ENCODE measurements around the gene CACNB3. TPM values are rescaled to one million over a fixed set of nuclear protein-coding genes. Genes with fewer than 3 reads are reported as not detected.

Gene CACNB3
- total RNA-seq, 1 donor = 15.2 TPM

DNA sequence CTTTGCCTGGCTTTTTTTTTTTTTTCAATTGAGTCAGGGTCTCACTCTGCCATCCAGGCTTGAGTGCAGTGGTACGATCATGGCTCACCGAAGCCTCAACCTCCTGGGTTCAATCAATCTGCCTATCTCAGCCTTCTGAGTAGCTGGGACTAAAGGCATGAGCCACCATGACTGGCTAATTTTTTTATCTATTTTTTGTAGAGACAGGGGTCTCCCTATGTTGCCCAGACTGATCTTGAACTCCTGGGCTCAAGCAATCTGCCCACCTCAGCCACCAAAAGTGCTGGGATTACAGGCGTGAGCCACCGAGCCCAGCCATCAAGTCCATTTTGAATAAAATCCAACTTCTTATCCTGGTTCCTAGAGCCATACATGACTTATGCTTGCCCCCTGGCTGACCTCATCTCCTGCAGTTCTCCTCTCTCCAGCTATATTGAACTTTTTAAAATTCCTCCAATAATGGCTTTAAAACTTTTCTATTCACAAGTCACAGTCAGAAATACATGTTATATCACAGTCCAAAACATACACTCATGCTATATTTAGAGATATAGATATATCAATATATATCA lies 57.7 kb downstream of the CACNB3 start:
- H3K4me1 ChIP-seq (ENCODE audit: insufficient read depth, low read length) = peaks cover 3% of the 10 kb centered on the region
- no peak overlapping the region for H3K4me3 ChIP-seq (ENCODE audit: insufficient read depth, low read length)
- no peaks in the 10 kb centered on the region for H4K20me1 ChIP-seq (ENCODE audit: insufficient read depth, low read length)
- H3K36me3 ChIP-seq (ENCODE audit: insufficient read depth, low read length) = no peaks in the 10 kb centered on the region
- peaks cover 12% of the 10 kb centered on the region for H3K27me3 ChIP-seq (ENCODE audit: insufficient read depth, low read length)
- H2AFZ ChIP-seq (ENCODE audit: low read length) = no peak overlapping the region
- H3K79me2 ChIP-seq (ENCODE audit: insufficient read depth, low read length) = no peaks in the 10 kb centered on the region
- H3K27ac ChIP-seq (ENCODE audit: low read depth, low read length) = no peak overlapping the region
- H3K9me3 ChIP-seq (ENCODE audit: low read depth, low read length) = no peaks in the 10 kb centered on the region
- no peak overlapping the region for H3K4me2 ChIP-seq (ENCODE audit: insufficient read depth, low read length)
- no peak for DNase-seq (ENCODE audit: insufficient read length, low spot score, missing footprints)
- TF ChIP-seq, protein P1, sequence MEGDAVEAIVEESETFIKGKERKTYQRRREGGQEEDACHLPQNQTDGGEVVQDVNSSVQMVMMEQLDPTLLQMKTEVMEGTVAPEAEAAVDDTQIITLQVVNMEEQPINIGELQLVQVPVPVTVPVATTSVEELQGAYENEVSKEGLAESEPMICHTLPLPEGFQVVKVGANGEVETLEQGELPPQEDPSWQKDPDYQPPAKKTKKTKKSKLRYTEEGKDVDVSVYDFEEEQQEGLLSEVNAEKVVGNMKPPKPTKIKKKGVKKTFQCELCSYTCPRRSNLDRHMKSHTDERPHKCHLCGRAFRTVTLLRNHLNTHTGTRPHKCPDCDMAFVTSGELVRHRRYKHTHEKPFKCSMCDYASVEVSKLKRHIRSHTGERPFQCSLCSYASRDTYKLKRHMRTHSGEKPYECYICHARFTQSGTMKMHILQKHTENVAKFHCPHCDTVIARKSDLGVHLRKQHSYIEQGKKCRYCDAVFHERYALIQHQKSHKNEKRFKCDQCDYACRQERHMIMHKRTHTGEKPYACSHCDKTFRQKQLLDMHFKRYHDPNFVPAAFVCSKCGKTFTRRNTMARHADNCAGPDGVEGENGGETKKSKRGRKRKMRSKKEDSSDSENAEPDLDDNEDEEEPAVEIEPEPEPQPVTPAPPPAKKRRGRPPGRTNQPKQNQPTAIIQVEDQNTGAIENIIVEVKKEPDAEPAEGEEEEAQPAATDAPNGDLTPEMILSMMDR (IDR thresholded peaks at IDR 0.05; ENCODE audit: extremely low read depth, low read depth, low read length) = no peak

Small RNAs within 50 kb of the gene (small RNA-seq; reads per million reads assigned to genes)
- not detected for gene MIR4701
- gene RF00019 = not detected

Other genes starting within 250 kb of the CACNB3 start
- gene LALBA, start 248.4 kb upstream of the CACNB3 start, total RNA-seq = not detected in 2 replicates
- 37.4 and 48.1 TPM in 2 replicates for gene KANSL2, start 136.3 kb upstream of the CACNB3 start, total RNA-seq
- 25.0 and 32.1 TPM in 2 replicates for gene CCNT1, start 101.8 kb upstream of the CACNB3 start, total RNA-seq
- 30.8 and 33.0 TPM in 2 replicates for gene ADCY6, start 29.4 kb upstream of the CACNB3 start, total RNA-seq
- 48.6 and 53.6 TPM in 2 replicates for gene DDX23, start 33.7 kb downstream of the CACNB3 start, total RNA-seq
- gene RND1, start 47.4 kb downstream of the CACNB3 start, total RNA-seq = 0.29 and 0.36 TPM in 2 replicates
- gene FKBP11, start 107.0 kb downstream of the CACNB3 start, total RNA-seq = 24.8 and 31.8 TPM in 2 replicates
- 51.9 and 53.9 TPM in 2 replicates for gene ARF3, start 139.0 kb downstream of the CACNB3 start, total RNA-seq
- gene WNT10B, start 153.2 kb downstream of the CACNB3 start, total RNA-seq = 0.29 and 0.36 TPM in 2 replicates
- gene WNT1, start 159.8 kb downstream of the CACNB3 start, total RNA-seq = not detected in 2 replicates
- under 0.01 and 0.29 TPM in 2 replicates for gene DDN, start 180.9 kb downstream of the CACNB3 start, total RNA-seq
- 81.3 and 89.0 TPM in 2 replicates for gene PRKAG1, start 200.3 kb downstream of the CACNB3 start, total RNA-seq
- 24.6 and 28.6 TPM in 2 replicates for gene KMT2D, start 242.3 kb downstream of the CACNB3 start, total RNA-seq